ENCODE results near the gene EML4.

DNA sequence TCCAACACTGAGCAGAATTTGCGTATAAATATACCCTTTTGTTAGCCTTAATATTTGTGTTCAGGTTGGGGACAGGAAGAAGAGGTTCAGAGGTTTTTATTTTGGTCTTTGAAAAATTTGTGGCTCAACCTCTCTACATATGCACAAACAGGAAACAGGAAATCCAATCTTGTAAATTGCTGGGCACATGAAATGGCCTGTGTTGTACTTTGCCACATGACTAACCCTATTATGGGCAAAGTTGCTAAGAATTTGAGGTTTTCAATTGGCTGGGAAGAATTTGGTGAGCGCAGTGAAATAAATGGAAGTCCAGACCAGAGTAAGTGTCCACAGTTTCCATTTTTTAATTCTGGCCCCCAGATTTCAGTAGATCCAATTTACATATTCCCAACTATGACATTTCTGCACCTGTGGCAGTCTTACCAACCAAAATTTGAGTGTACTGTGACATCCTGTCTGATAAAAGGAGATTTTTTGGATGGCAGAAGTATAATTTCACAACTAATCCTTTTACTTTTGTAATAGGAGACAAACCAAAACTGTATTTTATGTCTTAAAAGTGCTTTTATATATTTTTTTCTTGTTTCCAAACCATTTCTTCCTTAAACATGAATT lies 128.3 kb downstream of the EML4 start:
- TF ChIP-seq, protein P1, sequence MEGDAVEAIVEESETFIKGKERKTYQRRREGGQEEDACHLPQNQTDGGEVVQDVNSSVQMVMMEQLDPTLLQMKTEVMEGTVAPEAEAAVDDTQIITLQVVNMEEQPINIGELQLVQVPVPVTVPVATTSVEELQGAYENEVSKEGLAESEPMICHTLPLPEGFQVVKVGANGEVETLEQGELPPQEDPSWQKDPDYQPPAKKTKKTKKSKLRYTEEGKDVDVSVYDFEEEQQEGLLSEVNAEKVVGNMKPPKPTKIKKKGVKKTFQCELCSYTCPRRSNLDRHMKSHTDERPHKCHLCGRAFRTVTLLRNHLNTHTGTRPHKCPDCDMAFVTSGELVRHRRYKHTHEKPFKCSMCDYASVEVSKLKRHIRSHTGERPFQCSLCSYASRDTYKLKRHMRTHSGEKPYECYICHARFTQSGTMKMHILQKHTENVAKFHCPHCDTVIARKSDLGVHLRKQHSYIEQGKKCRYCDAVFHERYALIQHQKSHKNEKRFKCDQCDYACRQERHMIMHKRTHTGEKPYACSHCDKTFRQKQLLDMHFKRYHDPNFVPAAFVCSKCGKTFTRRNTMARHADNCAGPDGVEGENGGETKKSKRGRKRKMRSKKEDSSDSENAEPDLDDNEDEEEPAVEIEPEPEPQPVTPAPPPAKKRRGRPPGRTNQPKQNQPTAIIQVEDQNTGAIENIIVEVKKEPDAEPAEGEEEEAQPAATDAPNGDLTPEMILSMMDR (conservative IDR thresholded peaks at IDR 0.05; ENCODE audit: low read depth, low read length): no peak
- no peak for TF ChIP-seq EZH2 (IDR thresholded peaks at IDR 0.05; ENCODE audit: low read length, unreplicated experiment)
- no peak for TF ChIP-seq EZH2phosphoT487 (IDR thresholded peaks at IDR 0.05; ENCODE audit: borderline replicate concordance, low read length)
